IPS-NIHi11 (cell line): ENCODE data around the gene MBTD1.
"Not testable (repeated sequence)": the region's sequence is repeated elsewhere in the genome, so short reads cannot be mapped to it uniquely, and the experiment has no call there.

ENCODE experiments used
- DNase-seq: peaks from one replicate; pipeline ENCODE4 v3.0.0; 2012; ENCODE audit warnings: mixed read lengths, low spot score

The MBTD1 gene

DNA sequence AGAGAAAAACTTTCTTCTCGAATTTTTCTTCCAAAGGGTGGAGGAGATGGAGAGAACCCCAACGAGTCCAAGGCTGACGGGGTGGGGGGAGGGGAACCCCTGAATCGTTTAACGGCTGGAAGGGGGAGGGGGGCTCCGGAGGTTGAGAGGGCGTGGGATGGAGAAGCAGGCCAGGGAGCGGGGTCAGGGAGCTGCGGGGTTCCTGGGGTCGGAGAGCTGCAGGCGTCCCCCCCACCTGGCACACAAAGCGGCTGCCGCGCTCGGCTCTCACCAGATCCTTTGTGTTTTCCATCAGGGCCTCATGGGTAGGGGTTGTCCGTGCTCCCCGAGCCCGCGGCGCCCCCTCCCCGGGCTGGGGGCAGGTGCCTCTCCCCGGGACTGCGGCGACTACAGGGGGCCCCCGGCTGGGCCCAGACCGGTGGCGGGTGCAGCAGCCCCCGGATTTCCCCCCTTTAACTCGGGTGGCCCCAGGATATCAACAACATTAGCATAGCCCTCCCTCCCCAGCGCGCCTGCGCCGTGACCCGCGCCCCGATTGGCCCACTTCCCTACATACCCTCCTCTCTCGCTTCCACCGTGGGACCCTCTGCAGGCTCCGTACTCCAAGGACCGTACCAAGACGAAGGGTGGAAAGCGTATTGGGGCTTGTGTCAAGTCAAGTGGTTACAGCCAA lies at the start of gene MBTD1:
Gene MBTD1 (minus strand): TSS at position 486 of the 673 bp plus-strand sequence. CDS start 34,888 bp downstream, outside the sequence.
- DNase-seq, result peak; percentile 98

GRCh38 chr17:51305182-51305581 lies 45.3 kb upstream of the MBTD1 start:
- no peak for DNase-seq

DNA sequence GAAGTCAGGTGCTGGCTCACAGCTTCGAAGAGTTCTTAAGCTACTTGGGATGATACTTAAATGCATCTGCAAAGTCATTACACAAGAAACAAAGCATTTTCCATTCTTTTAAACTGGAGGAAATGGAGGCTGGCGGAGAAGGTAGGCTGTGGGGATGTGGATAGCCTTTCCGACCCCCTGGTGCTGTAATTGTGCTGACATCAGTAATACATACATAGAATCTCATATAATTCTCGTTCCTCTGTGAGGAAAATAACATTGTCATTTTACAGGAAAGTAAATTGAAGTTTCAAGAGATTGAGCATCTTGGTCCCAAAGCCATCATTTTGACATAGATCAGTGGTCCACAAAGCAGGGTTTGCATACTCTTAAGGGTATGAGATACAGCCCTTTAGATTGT lies 40.0 kb upstream of the MBTD1 start:
- DNase-seq, result no peak

GRCh38 chr17:51298508-51299371 lies 38.9 kb upstream of the MBTD1 start:
- DNase-seq, result peak; percentile 50

GRCh38 chr17:51294338-51294737 lies 34.5 kb upstream of the MBTD1 start:
- DNase-seq, result not testable (repeated sequence)

GRCh38 chr17:51289696-51290111 lies 29.9 kb upstream of the MBTD1 start:
- no peak for DNase-seq

- DNase-seq, result no peak
These were observed 27.6 kb upstream of the MBTD1 start for GRCh38 chr17:51287412-51287811.

GRCh38 chr17:51279183-51279582 lies 19.3 kb upstream of the MBTD1 start:
- no peak for DNase-seq

- DNase-seq, result no peak
These were observed 15.5 kb upstream of the MBTD1 start for GRCh38 chr17:51275381-51275780.

DNA sequence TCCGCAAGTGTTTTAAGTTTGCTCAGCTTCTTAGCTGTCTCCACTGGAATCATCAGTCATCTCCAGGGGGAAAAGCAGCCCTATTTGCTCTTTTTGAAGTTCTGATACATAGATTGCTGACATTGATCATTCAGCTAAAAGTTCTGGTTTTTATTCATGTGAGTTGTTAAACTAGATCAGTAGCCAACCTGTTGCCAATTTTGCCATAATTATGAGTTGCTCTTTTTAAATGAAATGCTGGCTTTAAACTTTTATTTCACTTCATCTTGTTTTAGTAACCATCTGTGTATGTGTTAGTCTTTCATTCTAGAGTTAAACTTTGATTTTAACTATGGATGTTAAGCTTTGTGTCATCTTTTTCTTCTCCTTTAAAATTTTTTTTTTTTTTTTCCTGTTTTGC lies 13.0 kb upstream of the MBTD1 start:
- no peak for DNase-seq

- no peak for DNase-seq
These were observed 10.8 kb upstream of the MBTD1 start for GRCh38 chr17:51270636-51271035.

GRCh38 chr17:51269991-51270390 lies 10.1 kb upstream of the MBTD1 start:
- DNase-seq, result no peak

DNA sequence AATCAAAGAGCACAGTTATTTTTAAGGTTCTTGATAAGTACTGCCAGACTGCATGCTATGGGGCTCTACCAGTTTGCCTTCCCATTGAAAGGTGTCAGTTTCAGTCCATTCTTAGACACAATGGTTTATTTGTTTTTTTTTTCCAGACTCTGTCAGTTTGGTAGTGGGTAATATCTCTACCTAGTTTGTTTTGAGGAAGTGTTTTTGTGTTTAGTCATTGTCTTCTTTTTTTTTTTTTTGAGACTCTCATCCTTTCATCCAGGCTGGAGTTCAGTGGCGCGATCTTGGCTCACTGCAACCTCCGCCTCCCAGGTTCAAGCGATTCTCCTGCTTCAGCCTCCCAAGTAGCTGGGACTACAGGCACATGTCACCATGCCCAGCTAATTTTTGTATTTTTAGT lies 4.6 kb upstream of the MBTD1 start:
- DNase-seq, result not testable (repeated sequence)

DNA sequence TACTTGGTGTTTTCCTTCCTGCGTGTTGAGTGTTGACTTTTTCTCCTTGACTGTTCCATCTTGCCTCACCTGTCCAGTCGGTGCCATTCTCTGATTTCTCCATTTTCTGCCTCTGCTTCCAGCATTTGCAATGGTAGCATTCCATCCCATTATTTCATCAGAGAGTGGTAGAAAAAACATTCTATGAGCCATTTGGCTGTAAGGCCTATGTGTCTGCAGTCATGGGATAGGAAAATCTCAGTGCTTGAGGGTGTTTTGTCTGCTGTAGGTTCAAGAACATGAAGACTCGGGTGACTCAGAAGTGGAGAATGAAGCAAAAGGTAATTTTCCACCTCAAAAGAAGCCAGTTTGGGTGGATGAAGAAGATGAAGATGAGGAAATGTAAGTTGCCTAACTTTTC lies 3.2 kb upstream of the MBTD1 start:
- DNase-seq, result no peak

DNA sequence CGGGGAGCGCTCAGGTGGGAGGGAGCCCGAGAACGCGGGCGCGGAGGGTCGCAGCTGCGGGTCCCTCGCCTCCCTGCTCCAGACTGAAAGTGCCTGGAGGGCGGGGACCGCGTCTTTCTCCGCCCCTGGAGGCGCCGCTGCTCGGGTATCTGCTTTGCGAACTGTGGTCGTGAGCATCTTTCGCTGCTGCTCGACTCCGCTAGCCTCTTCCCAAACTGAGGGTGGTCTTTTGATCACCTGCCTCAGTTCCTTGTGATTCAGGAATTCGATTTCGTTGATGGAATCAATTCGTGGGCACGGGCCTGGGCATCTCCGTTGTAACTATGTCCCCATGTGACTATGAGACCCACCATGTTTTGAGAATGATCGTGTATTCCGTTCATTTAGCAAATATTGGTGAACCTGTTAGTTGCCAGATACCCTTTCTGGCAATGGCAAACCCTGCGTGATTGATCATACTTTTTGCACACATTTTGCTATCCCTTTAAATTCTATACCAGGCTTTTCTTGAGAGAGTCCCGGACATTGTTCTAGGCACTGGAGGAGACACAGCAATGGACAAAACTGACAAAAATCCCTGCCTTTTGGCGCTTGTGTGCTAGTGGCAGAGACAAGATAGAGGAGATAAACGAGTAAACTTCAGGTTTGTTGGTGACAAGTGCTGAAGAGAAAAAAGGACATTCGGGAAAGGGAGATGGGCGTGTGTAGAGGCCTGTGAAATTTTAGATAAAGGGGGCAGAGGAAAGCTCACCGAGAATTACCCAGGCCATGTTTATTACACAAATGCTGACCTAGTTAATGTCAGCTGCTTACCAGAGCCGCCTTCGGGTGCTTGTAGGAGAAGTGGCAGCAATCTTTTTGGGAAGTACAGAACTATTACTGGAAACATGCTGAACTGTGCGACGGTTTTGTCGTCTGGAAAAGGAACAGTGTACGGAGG lies 1.4 kb upstream of the MBTD1 start:
- DNase-seq, result peak; percentile 84

- DNase-seq, result peak; percentile 96
These were observed 581 bp upstream of the MBTD1 start, which contains the start of gene UTP18 for GRCh38 chr17:51260237-51261023. UTP18 (plus strand) TSS chr17:51260546; CDS start chr17:51260585, 39 bp downstream.

- DNase-seq, result peak; percentile 34
These were observed 889 bp downstream of the MBTD1 start for GRCh38 chr17:51258756-51259563.

GRCh38 chr17:51257150-51258081 lies 2.4 kb downstream of the MBTD1 start:
- DNase-seq, result no peak

GRCh38 chr17:51256101-51256500 lies 3.7 kb downstream of the MBTD1 start:
- no peak for DNase-seq
